HCT116 (cell line): ENCODE measurements around the gene FNDC3B. TPM values are rescaled to one million over a fixed set of nuclear protein-coding genes. Genes with fewer than 3 reads are reported as not detected.

Source experiments
- ATAC-seq: fragments of 200-7000 bp; cut with Tn5 transposase; 2 replicates; pipeline ENCODE4 v1.9.1; 2020; ENCODE audit warnings: mild to moderate bottlenecking, moderate library complexity
- BruUV-seq: library from RNA; stranded (reverse); fragments of 400-500 nt; replicated peaks from 2 replicates; lab custom pipeline; 2021; lab: Mats Ljungman, UMichigan
- CTCF ChIA-PET: fragments of 300-600 bp; sonication (Branson Sonifier 250); formaldehyde crosslinking; loops from one replicate; lab custom pipeline; 2021; ENCODE audit warnings: antibody characterized with exemption; lab: Charles Lee
- POLR2A ChIA-PET: fragments of 300-600, 350-600 bp; sonication (Branson Sonifier 250); formaldehyde crosslinking; loops from one replicate; lab custom pipeline; 2021; ENCODE audit warnings: antibody characterized with exemption; lab: Charles Lee
- RAD21 ChIA-PET, 2 experiments: fragments of 300-600 bp; sonication (Branson Sonifier 250); formaldehyde crosslinking; loops; one replicate each; lab custom pipeline; 2023; ENCODE audit warnings: low total read pairs in 2 of 2; ENCODE audit not compliant: uncharacterized antibody in 2 of 2, unreplicated experiment in 2 of 2, low non-redundant PET in 1 of 2; lab: Charles Lee
- DNase-seq: peaks from one replicate; pipeline ENCODE4 v3.0.0-alpha.2; 2010; ENCODE audit warnings: low read depth, low spot score
- H2AFZ ChIP-seq: fragments of 200-600 bp; shearing (Covaris generic), sonication (generic); 2 replicates; pipeline ENCODE4 v1.6.1; 2017; ENCODE audit warnings: low read depth, mixed run types, mixed read lengths, antibody characterized with exemption, low read length; ENCODE audit not compliant: poor library complexity, severe bottlenecking
- H3K27ac ChIP-seq: 2 replicates; pipeline ENCODE4 v1.5.1; 2012; ENCODE audit warnings: low read depth, low read length
- H3K27me3 ChIP-seq: fragments of 200-600 bp; sonication (generic); 2 replicates; pipeline ENCODE4 v1.6.1; 2016; ENCODE audit warnings: mixed run types, low read length, mixed read lengths; ENCODE audit not compliant: insufficient read depth
- H3K36me3 ChIP-seq, 2 experiments: fragments of 200-500 bp in 1 of 2; fragments of 200-600 bp in 1 of 2; sonication (Bioruptor generic) in 1 of 2; sonication (generic) in 1 of 2; 2 replicates each; pipeline versions ENCODE4 v1.5.1 to v1.6.1; 2014 to 2016; ENCODE audit warnings: low read length in 2 of 2, inconsistent platforms in 1 of 2, mixed read lengths in 1 of 2, mixed run types in 1 of 2; ENCODE audit not compliant: insufficient read depth in 2 of 2, control insufficient read depth in 1 of 2
- H3K4me1 ChIP-seq, 2 experiments: fragments of 200-600 bp in 1 of 2; sonication (generic) in 1 of 2; 2 replicates each; pipeline versions ENCODE4 v1.5.1 to v1.6.1; 2012 to 2017; ENCODE audit warnings: low read length in 2 of 2, inconsistent platforms in 1 of 2, mild to moderate bottlenecking in 1 of 2, mixed read lengths in 1 of 2, mixed run types in 1 of 2, moderate library complexity in 1 of 2; ENCODE audit not compliant: insufficient read depth in 2 of 2, control insufficient read depth in 1 of 2
- H3K4me2 ChIP-seq: fragments of 200-600 bp; sonication (generic); 2 replicates; pipeline ENCODE4 v1.6.1; 2017; ENCODE audit warnings: mixed run types, low read length, mixed read lengths
- H3K4me3 ChIP-seq, 2 experiments: fragments of 200-600 bp in 1 of 2; sonication (generic) in 1 of 2; replicated peaks in 1 of 2; 2 replicates each; pipeline ENCODE4 v1.5.1; 2011 to 2016; ENCODE audit warnings: low read length in 2 of 2, control low read depth in 1 of 2, low read depth in 1 of 2, mild to moderate bottlenecking in 1 of 2, mixed read lengths in 1 of 2, mixed run types in 1 of 2
- H3K79me2 ChIP-seq: fragments of 200-600 bp; sonication (generic); 2 replicates; pipeline ENCODE4 v1.6.1; 2017; ENCODE audit warnings: mild to moderate bottlenecking, mixed run types, low read length, moderate library complexity, mixed read lengths; ENCODE audit not compliant: insufficient read depth
- H3K9ac ChIP-seq: fragments of 200-600 bp; sonication (generic); 2 replicates; pipeline ENCODE4 v1.6.1; 2016; ENCODE audit warnings: low read length, mixed read lengths
- H3K9me2 ChIP-seq: fragments of 200-600 bp; sonication (generic), shearing (Covaris generic); 2 replicates; pipeline ENCODE4 v1.6.1; 2017; ENCODE audit warnings: mixed run types, mild to moderate bottlenecking, moderate library complexity; ENCODE audit not compliant: insufficient read depth
- H3K9me3 ChIP-seq, 2 experiments: fragments of 200-500 bp in 1 of 2; fragments of 200-600 bp in 1 of 2; sonication (Bioruptor generic) in 1 of 2; sonication (generic) in 1 of 2; 2 replicates each; pipeline ENCODE4 v1.6.1; 2014 to 2017; ENCODE audit warnings: low read length in 2 of 2, mixed read lengths in 2 of 2, inconsistent platforms in 1 of 2, low read depth in 1 of 2, mild to moderate bottlenecking in 1 of 2, mixed run types in 1 of 2, moderate library complexity in 1 of 2; ENCODE audit not compliant: control insufficient read depth in 1 of 2, insufficient read depth in 1 of 2
- H4K20me1 ChIP-seq: fragments of 200-600 bp; sonication (generic), shearing (Covaris generic); 2 replicates; pipeline ENCODE4 v1.6.1; 2017; ENCODE audit warnings: mixed run types, mild to moderate bottlenecking, moderate library complexity; ENCODE audit not compliant: insufficient read depth
- CEBPB ChIP-seq: IDR thresholded peaks from 2 replicates; pipeline ENCODE4 v1.6.1; 2012; ENCODE audit warnings: low read depth
- EGR1 ChIP-seq: IDR thresholded peaks from 2 replicates; pipeline ENCODE4 v1.6.1; 2012; ENCODE audit warnings: low read depth
- ELF1 ChIP-seq: IDR thresholded peaks from 2 replicates; pipeline ENCODE4 v1.6.1; 2012; ENCODE audit warnings: low read depth, borderline replicate concordance
- EZH2phosphoT487 ChIP-seq: fragments of 200-600 bp; IDR thresholded peaks from 2 replicates; pipeline ENCODE4 v1.6.1; 2018; ENCODE audit warnings: antibody characterized with exemption, borderline replicate concordance
- JUND ChIP-seq: IDR thresholded peaks from 2 replicates; pipeline ENCODE4 v1.6.1; 2012
- POLR2A ChIP-seq: IDR thresholded peaks from 2 replicates; pipeline ENCODE4 v1.7.0; 2011; ENCODE audit warnings: borderline replicate concordance; ENCODE audit not compliant: insufficient read depth, insufficient read length; ENCODE audit errors: extremely low read depth
- POLR2AphosphoS5 ChIP-seq: IDR thresholded peaks from 2 replicates; pipeline ENCODE4 v1.6.1; 2011; ENCODE audit warnings: mild to moderate bottlenecking, low read depth, low read length, moderate library complexity
- SIN3A ChIP-seq: IDR thresholded peaks from 2 replicates; pipeline ENCODE4 v1.6.1; 2012; ENCODE audit warnings: low read depth
- SP1 ChIP-seq: IDR thresholded peaks from 2 replicates; pipeline ENCODE4 v1.6.1; 2012; ENCODE audit warnings: low read depth
- YY1 ChIP-seq: IDR thresholded peaks from 2 replicates; pipeline ENCODE4 v1.6.1; 2011; ENCODE audit warnings: low read length, low read depth, moderate library complexity, mild to moderate bottlenecking; ENCODE audit not compliant: insufficient replicate concordance; ENCODE audit errors: extremely low read depth
- intact Hi-C: fragments of 100-400 bp; cut with micrococcal nuclease; formaldehyde crosslinking; loops from 2 replicates; pipeline ENCODE4 v1.10.0; 2022
- total RNA-seq: library from RNA; stranded (reverse); gene quantifications from one replicate; pipeline ENCODE4 v1.2.1, GENCODE V29; 2021; ENCODE audit not compliant: unreplicated experiment
- TF ChIP-seq, protein P1 (sequence below), 3 experiments: fragments of 200-600 bp in 1 of 3; sonication (generic) in 1 of 3; IDR thresholded peaks in 2 of 3; conservative IDR thresholded peaks in 1 of 3; 2 replicates each; pipeline ENCODE4 v1.5.1; 2012 to 2017; ENCODE audit warnings: low read depth in 2 of 3, low read length in 2 of 3, antibody characterized with exemption in 1 of 3, borderline replicate concordance in 1 of 3, control low read depth in 1 of 3, mild to moderate bottlenecking in 1 of 3, mixed read lengths in 1 of 3, mixed run types in 1 of 3, moderate library complexity in 1 of 3; ENCODE audit not compliant: insufficient read depth in 1 of 3
- TF ChIP-seq, protein P2 (sequence below): IDR thresholded peaks from 2 replicates; pipeline ENCODE4 v1.6.1; 2012; ENCODE audit warnings: low read depth
- TF ChIP-seq, protein P3 (sequence below): IDR thresholded peaks from 2 replicates; pipeline ENCODE4 v1.6.1; 2012
- TF ChIP-seq, protein P4 (sequence below): IDR thresholded peaks from 2 replicates; pipeline ENCODE4 v1.6.1; 2012

The FNDC3B gene
- total RNA-seq, 1 experiment from 2014 or later = 45.7 TPM

DNA sequence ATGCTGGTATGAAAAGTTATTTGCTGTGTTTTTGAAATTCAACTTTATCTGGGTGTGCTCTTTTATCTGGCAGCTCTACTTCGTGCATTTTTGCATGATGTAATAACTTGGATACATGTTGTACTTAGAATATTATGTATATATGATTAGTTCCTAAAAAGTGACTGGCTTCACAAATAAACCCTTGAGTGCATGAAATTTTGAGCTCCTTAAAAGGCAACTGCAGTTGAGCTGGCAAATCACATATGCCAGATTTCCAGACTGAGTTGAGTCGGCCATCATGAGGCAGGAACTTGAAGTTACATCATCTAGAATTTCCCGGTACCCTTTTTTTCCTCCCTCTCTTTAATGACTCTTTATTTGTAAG lies 162.5 kb downstream of the FNDC3B start:
- H3K36me3 ChIP-seq = no peaks in the 10 kb centered on the region
- ChIA-PET RAD21 (no interaction called here), POLR2A (no interaction called here), CTCF (no interaction called here)
- DNase-seq = no peak
- H3K9me2 ChIP-seq = no peaks in the 10 kb centered on the region
- BruUV-seq = no TSS peak
- H3K4me3 ChIP-seq = no peak overlapping the region
- no peak overlapping the region for H3K9ac ChIP-seq
- H3K27ac ChIP-seq = no peak overlapping the region
- no peak overlapping the region for H2AFZ ChIP-seq
- H3K4me1 ChIP-seq = peaks cover 2 to 3% of the 10 kb centered on the region in 2 experiments; a peak in 1 of 4 replicates
- no peak for ATAC-seq
- H3K27me3 ChIP-seq = no peaks in the 10 kb centered on the region
- peaks cover 8% of the 10 kb centered on the region; the same call in 1 of the 2 replicates for H3K79me2 ChIP-seq
- no peaks in the 10 kb centered on the region for H3K9me3 ChIP-seq
- no peak overlapping the region for H3K4me2 ChIP-seq
- no peaks in the 10 kb centered on the region for H4K20me1 ChIP-seq
- TF ChIP-seq, protein P1, sequence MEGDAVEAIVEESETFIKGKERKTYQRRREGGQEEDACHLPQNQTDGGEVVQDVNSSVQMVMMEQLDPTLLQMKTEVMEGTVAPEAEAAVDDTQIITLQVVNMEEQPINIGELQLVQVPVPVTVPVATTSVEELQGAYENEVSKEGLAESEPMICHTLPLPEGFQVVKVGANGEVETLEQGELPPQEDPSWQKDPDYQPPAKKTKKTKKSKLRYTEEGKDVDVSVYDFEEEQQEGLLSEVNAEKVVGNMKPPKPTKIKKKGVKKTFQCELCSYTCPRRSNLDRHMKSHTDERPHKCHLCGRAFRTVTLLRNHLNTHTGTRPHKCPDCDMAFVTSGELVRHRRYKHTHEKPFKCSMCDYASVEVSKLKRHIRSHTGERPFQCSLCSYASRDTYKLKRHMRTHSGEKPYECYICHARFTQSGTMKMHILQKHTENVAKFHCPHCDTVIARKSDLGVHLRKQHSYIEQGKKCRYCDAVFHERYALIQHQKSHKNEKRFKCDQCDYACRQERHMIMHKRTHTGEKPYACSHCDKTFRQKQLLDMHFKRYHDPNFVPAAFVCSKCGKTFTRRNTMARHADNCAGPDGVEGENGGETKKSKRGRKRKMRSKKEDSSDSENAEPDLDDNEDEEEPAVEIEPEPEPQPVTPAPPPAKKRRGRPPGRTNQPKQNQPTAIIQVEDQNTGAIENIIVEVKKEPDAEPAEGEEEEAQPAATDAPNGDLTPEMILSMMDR (IDR thresholded peaks at IDR 0.05 in 2 of 3, conservative IDR thresholded peaks at IDR 0.05 in 1 of 3; ENCODE audit: borderline replicate concordance in 1 of 3, insufficient read depth in 1 of 3, low read depth in 2 of 3, low read length in 2 of 3) = no peak
- TF ChIP-seq POLR2AphosphoS5 (no peak), SIN3A (no peak), SP1 (no peak), CEBPB (no peak), POLR2A (no peak), JUND (no peak), EGR1 (no peak), YY1 (no peak), ELF1 (no peak), EZH2phosphoT487 (no peak)
- TF ChIP-seq, protein P2, sequence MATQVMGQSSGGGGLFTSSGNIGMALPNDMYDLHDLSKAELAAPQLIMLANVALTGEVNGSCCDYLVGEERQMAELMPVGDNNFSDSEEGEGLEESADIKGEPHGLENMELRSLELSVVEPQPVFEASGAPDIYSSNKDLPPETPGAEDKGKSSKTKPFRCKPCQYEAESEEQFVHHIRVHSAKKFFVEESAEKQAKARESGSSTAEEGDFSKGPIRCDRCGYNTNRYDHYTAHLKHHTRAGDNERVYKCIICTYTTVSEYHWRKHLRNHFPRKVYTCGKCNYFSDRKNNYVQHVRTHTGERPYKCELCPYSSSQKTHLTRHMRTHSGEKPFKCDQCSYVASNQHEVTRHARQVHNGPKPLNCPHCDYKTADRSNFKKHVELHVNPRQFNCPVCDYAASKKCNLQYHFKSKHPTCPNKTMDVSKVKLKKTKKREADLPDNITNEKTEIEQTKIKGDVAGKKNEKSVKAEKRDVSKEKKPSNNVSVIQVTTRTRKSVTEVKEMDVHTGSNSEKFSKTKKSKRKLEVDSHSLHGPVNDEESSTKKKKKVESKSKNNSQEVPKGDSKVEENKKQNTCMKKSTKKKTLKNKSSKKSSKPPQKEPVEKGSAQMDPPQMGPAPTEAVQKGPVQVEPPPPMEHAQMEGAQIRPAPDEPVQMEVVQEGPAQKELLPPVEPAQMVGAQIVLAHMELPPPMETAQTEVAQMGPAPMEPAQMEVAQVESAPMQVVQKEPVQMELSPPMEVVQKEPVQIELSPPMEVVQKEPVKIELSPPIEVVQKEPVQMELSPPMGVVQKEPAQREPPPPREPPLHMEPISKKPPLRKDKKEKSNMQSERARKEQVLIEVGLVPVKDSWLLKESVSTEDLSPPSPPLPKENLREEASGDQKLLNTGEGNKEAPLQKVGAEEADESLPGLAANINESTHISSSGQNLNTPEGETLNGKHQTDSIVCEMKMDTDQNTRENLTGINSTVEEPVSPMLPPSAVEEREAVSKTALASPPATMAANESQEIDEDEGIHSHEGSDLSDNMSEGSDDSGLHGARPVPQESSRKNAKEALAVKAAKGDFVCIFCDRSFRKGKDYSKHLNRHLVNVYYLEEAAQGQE = no peak
- TF ChIP-seq, protein P3, sequence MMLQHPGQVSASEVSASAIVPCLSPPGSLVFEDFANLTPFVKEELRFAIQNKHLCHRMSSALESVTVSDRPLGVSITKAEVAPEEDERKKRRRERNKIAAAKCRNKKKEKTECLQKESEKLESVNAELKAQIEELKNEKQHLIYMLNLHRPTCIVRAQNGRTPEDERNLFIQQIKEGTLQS = no peak
- TF ChIP-seq, protein P4, sequence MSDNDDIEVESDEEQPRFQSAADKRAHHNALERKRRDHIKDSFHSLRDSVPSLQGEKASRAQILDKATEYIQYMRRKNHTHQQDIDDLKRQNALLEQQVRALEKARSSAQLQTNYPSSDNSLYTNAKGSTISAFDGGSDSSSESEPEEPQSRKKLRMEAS = no peak
- intact Hi-C loops = no loop called here
